Fibroblast of lung (primary cell): ENCODE data around the gene SHISA9.

Experiments used
- CTCF ChIP-seq, 2 donors: IDR thresholded peaks in 1 of 2; conservative IDR thresholded peaks in 1 of 2; 1 replicate in 1 of 2; 2 replicates in 1 of 2; pipeline ENCODE4 v1.5.1; 2011 to 2012; ENCODE audit warnings: low read length in 2 of 2, control low read depth in 1 of 2, inconsistent platforms in 1 of 2, low read depth in 1 of 2, mild to moderate bottlenecking in 1 of 2
- EZH2 ChIP-seq: IDR thresholded peaks from 2 replicates; pipeline ENCODE4 v1.5.1; 2012; ENCODE audit warnings: low read length, control low read depth, mild to moderate bottlenecking; ENCODE audit errors: missing control alignments

DNA sequence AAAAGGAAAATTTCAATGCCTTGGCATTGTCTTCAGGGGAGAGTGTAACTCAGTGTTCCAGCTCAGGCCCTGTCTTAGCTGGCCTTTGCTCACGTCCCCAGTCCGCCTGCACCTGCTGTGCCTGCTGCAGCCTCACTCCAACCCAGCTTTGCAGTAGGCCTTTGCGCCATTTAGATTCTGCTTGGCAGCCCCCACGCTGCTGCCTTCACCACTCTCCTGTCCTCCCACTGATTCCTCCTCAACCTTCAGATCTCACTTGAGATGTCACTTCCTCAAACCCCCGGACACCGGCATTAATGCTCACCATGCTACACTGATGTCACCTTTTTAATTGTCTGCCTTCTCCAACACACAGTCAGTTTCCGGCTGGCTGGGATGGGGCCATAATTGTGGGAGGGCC, 166.2 kb downstream of the SHISA9 start:
- TF ChIP-seq CTCF (conservative IDR thresholded peaks at IDR 0.05 in 1 of 2, IDR thresholded peaks at IDR 0.05 in 1 of 2; ENCODE audit: low read depth in 1 of 2, low read length in 2 of 2): no peak
- TF ChIP-seq EZH2: no peak
